ENCODE measurements around the gene CEPT1.

The CEPT1 gene

DNA sequence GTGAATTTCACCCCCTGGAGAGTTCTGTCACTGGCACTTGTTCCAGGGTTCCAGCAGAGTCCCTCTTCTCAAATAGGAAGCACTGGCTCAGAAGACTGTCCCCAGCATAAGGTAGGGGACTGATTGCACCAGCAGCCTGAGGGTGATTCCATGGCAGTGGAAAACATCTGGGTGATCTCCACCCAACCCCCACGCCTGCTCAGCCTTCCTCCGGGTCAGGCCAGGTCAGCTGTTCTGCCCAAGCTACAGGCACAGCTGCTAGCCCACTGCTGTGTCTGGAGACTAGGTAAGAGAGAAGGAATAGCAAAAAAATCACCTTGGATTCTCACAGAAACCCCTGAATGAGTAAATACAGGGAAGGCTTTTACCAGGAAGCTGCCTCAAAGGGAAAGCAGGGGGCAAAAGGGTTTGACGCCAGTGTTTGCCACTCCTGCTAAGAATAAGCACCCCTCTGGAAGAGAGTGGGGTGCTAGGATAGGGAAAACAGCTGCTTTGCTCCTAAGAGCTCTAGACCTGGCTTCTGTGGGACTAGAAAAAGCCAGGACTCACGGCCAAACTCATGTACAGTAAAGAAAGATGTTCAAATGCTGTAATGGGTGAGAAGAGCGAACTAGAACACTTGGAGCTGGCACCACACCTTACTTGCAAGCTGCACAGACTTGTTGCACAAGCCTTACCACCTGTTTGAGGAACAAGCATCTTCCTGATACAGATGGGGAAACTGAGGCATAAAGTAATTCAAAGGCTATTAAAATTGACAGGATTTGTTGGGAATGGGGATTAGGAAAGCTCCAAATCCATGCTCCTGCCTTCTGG lies 61.5 kb downstream of the CEPT1 start:
- H3K4me3 ChIP-seq (ENCODE audit: low read length): no peak overlapping the region
- no peaks in the 10 kb centered on the region for H3K9me3 ChIP-seq (ENCODE audit: control insufficient read depth, insufficient read depth, low read length)

DNA sequence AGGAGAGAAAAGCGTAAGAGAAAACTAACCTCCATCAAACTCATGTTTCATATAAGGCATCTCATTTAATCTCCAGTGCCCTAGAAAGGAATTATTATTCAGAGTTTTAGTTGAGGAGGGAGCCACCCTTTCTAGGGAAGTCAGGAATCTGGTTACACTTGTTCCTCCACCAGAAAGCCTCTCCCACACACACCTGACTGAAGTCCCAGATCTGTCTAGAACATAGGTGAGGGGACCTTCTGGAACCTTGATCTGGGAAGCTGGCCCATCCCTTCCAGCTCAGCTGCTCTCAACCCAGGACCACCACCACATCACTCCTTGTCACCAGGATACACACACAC lies 62.3 kb downstream of the CEPT1 start:
- Histone ChIP-seq H3K36me3 (ENCODE audit: control insufficient read depth, insufficient read depth, low read length) (no peaks in the 10 kb centered on the region), H3K27me3 (ENCODE audit: control insufficient read depth, insufficient read depth, low read length) (no peaks in the 10 kb centered on the region), H3K4me1 (ENCODE audit: control insufficient read depth, insufficient read depth, low read length) (no peaks in the 10 kb centered on the region; the same call in 1 of the 2 replicates), H3K27ac (ENCODE audit: low read length) (no peak overlapping the region), H3K9me3 (ENCODE audit: control insufficient read depth, insufficient read depth, low read length) (no peaks in the 10 kb centered on the region), H3K4me3 (ENCODE audit: low read length) (no peak overlapping the region)
- WGBS (ENCODE audit: insufficient coverage, insufficient read length): no CpG with 5 or more reads among the region's 1 CpG
- no peak for DNase-seq (ENCODE audit: low read depth, low spot score)

More for the DNA sequence above, 61.5 kb downstream of the CEPT1 start:
- WGBS (ENCODE audit: insufficient coverage, insufficient read length): no CpG with 5 or more reads among the region's 5 CpGs
- H3K4me1 ChIP-seq (ENCODE audit: control insufficient read depth, insufficient read depth, low read length): no peaks in the 10 kb centered on the region; the same call in 1 of the 2 replicates
- DNase-seq (ENCODE audit: low read depth, low spot score): no peak
- no peaks in the 10 kb centered on the region for H3K27me3 ChIP-seq (ENCODE audit: control insufficient read depth, insufficient read depth, low read length)
- H3K27ac ChIP-seq (ENCODE audit: low read length): no peak overlapping the region
- H3K36me3 ChIP-seq (ENCODE audit: control insufficient read depth, insufficient read depth, low read length): no peaks in the 10 kb centered on the region

DNA sequence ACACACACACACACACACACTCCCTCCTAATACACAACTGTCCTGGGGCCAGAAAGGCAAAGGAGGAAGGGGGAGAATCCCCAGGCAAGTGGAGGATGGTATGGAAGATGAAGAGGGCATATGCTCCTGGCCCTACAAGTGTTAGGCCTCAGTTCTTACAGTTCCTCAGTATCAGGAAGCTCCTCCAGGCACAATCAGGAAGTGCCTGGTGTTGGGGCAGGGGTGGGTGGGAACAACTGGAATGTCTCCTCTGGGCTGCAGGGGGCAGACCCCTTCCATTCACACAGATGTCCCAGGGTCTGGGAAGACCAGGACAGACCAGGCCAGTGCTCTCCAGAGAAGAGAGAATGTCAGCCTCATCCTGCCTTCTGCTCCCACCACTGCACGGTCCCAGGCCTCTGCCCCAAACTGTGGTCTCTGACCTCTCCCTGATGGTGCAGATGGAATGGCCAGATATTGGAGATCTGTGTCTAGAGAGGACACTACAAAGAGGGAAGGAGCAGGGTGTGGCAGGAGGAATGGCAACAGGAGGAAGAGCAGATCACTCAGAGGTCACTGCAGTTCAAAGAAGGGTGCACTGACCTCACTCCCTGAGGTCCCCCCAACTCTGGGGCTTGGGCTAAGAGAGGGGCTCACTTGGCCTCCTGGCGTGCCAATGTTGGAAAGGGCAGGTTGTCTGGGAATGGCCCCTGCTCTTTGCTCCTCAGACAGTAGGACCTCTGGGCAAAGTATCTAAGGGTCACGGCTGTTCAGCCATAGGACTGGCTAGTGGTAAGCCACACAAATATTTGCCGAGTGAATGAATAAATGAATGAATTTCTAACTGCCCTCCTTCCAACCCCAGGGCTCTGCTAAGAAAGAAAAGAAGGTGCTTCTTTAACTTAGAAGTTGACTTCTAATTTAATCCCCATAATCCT lies 62.9 kb downstream of the CEPT1 start:
- H3K27ac ChIP-seq (ENCODE audit: low read length): no peak overlapping the region
- H3K27me3 ChIP-seq (ENCODE audit: control insufficient read depth, insufficient read depth, low read length): no peaks in the 10 kb centered on the region
- H3K4me3 ChIP-seq (ENCODE audit: low read length): no peak overlapping the region
- H3K4me1 ChIP-seq (ENCODE audit: control insufficient read depth, insufficient read depth, low read length): no peaks in the 10 kb centered on the region
- DNase-seq (ENCODE audit: low read depth, low spot score): no peak
- H3K9me3 ChIP-seq (ENCODE audit: control insufficient read depth, insufficient read depth, low read length): no peaks in the 10 kb centered on the region
- no CpG with 5 or more reads among the region's 4 CpGs for WGBS (ENCODE audit: insufficient coverage, insufficient read length)
- H3K36me3 ChIP-seq (ENCODE audit: control insufficient read depth, insufficient read depth, low read length): no peaks in the 10 kb centered on the region

DNA sequence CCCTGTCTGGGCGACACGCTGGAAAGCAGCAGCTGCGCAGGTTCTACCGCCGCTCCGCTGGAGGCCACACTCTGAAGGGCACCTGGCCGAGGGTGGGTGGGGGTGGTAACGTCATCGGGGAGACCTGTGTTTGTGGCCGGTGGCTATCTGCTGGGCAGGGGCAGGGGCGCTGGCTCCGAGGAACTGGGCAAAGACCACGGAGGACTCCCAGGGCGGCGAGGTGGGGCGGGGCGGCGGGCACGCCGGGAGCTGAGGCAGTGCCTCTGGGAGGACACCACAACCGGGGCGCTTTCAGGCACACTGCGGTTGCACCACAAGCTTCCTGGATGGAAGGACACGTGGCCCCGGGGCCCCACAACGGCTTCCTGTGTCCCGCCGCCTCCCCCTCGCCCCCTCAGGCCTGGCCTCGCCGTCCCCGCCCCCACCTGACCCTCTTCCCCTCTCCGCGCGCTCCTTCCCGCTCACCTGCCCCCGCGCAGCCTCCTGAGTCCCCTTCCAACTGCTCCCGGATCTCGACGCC lies 63.7 kb downstream of the CEPT1 start:
- Histone ChIP-seq H3K4me1 (ENCODE audit: control insufficient read depth, insufficient read depth, low read length) (no peaks in the 10 kb centered on the region), H3K4me3 (ENCODE audit: low read length) (no peak overlapping the region), H3K27ac (ENCODE audit: low read length) (no peak overlapping the region), H3K9me3 (ENCODE audit: control insufficient read depth, insufficient read depth, low read length) (no peaks in the 10 kb centered on the region), H3K27me3 (ENCODE audit: control insufficient read depth, insufficient read depth, low read length) (no peaks in the 10 kb centered on the region), H3K36me3 (ENCODE audit: control insufficient read depth, insufficient read depth, low read length) (no peaks in the 10 kb centered on the region)
- WGBS (ENCODE audit: insufficient coverage, insufficient read length): no CpG with 5 or more reads among the region's 41 CpGs
- DNase-seq (ENCODE audit: low read depth, low spot score): no peak

DNA sequence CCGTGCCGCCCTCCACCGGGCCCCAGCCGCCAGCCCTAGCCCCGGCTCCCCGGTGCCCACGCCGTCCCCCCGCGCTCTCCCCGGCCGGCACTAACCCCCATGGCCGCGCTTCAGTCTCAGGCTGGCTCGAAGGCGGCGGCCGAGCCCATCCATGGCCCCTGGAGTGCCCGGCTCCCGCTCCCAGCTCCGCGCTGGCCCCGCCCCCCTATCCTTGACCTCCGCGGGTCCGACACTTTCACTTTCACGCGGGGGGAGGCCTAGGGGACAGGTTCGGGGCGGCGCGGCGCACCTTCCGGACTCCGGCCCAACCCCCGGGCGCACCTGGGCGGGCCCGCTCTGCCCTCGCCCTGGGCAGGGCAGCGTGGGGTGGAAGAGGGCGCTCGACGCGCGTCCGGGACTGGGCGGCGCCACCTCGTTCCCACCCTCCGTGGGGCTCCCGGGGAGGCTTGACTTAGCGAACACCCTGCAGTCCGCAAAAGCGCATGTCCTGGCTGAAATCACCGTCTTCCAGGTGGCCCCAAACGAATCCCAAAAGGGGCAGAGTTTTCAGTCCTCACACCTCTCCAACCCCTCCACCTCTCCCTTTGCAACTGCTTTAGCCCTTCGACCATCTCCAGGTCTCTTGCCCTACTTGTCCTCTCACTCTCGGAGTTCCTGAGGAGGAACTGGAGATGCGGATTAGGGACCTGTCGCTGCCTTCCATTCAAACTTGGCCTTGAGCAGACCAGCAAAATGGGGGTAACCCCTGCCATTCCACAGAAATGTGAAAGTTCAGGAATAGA lies 64.4 kb downstream of the CEPT1 start:
- H3K4me3 ChIP-seq (ENCODE audit: low read length): no peak overlapping the region
- H3K9me3 ChIP-seq (ENCODE audit: control insufficient read depth, insufficient read depth, low read length): no peaks in the 10 kb centered on the region
- no CpG with 5 or more reads among the region's 61 CpGs for WGBS (ENCODE audit: insufficient coverage, insufficient read length)
- no peak for DNase-seq (ENCODE audit: low read depth, low spot score)
- no peak overlapping the region for H3K27ac ChIP-seq (ENCODE audit: low read length)
- H3K36me3 ChIP-seq (ENCODE audit: control insufficient read depth, insufficient read depth, low read length): no peaks in the 10 kb centered on the region
- H3K27me3 ChIP-seq (ENCODE audit: control insufficient read depth, insufficient read depth, low read length): no peaks in the 10 kb centered on the region
- no peaks in the 10 kb centered on the region for H3K4me1 ChIP-seq (ENCODE audit: control insufficient read depth, insufficient read depth, low read length)

DNA sequence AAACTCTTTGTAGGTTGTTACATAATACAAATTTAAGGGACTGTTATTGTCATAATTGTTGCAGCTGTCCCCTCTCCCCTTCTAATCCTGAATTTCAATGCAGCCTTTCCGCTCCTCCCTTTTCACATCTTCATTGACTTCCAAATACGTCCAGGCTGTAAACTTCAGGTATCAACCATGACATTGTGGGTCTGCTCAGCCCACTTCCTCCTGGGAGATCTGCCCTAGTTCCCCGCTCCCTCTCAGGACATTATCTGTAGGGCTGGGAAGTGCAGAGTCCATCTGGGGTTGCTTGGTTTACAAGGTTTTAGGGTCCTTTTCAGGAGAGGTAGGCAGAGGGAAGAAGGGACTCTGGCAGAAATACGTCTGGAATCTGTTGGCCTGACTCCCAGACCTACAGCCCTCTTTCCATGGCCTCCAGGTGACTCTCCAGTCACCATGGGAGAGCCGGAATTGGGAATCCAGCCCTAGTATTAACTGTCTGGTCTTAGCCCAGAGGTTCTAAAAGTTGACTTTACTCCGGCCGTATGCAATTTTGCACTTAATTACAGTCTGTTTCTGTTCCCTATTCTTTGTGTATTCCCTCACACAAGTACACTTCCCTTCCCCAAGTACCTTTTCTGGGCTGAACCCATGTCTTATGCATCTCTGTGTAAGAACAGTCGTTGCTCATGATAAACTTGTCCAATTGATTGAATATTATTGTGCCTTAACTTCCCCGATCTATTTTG lies 65.1 kb downstream of the CEPT1 start:
- no peak overlapping the region for H3K4me3 ChIP-seq (ENCODE audit: low read length)
- H3K27me3 ChIP-seq (ENCODE audit: control insufficient read depth, insufficient read depth, low read length): no peaks in the 10 kb centered on the region
- no peaks in the 10 kb centered on the region for H3K9me3 ChIP-seq (ENCODE audit: control insufficient read depth, insufficient read depth, low read length)
- H3K4me1 ChIP-seq (ENCODE audit: control insufficient read depth, insufficient read depth, low read length): no peaks in the 10 kb centered on the region
- WGBS (ENCODE audit: insufficient coverage, insufficient read length): no CpG with 5 or more reads among the region's 9 CpGs
- no peak overlapping the region for H3K27ac ChIP-seq (ENCODE audit: low read length)
- no peak for DNase-seq (ENCODE audit: low read depth, low spot score)
- H3K36me3 ChIP-seq (ENCODE audit: control insufficient read depth, insufficient read depth, low read length): no peaks in the 10 kb centered on the region

DNA sequence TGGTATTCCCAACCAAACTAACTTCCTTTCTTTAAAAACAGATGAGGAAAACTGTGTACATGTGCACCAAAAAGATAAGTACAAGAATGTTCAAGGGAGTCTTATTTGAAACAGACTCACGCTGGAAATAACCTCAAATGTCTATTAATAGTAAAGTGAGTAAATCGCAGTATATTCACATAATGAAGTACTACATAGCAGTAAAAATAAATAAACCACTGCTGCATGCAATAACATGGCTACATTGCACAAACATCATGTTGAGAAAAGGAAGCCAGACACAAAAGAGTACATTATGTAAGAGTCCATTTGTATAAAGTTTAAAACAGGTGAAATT lies 65.7 kb downstream of the CEPT1 start:
- no peak for DNase-seq (ENCODE audit: low read depth, low spot score)
- Histone ChIP-seq H3K4me3 (ENCODE audit: low read length) (no peak overlapping the region), H3K9me3 (ENCODE audit: control insufficient read depth, insufficient read depth, low read length) (no peaks in the 10 kb centered on the region), H3K27me3 (ENCODE audit: control insufficient read depth, insufficient read depth, low read length) (no peaks in the 10 kb centered on the region), H3K27ac (ENCODE audit: low read length) (no peak overlapping the region), H3K4me1 (ENCODE audit: control insufficient read depth, insufficient read depth, low read length) (no peaks in the 10 kb centered on the region), H3K36me3 (ENCODE audit: control insufficient read depth, insufficient read depth, low read length) (no peaks in the 10 kb centered on the region)
- WGBS (ENCODE audit: insufficient coverage, insufficient read length): no CpG with 5 or more reads among the region's 2 CpGs

DNA sequence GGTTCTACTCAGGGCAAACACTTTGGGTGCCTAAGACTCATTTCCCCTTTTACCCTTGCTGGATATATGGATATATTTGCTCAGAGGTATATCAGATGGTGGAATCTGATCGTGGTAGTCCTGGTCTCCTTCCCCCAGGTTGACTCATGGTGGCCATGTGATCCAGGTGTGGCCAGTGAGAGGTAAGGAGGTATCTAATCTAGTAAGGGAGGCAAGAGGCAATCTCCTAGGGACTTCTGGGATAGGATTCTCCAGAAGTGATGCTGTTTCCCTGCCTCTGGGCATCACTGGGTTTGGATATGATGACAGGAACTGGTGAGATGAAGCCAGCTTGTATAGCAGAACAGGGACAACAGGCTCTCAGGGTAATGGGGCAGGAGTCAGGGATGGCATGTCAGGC lies 68.9 kb downstream of the CEPT1 start:
- Histone ChIP-seq H3K4me3 (ENCODE audit: low read length) (no peak overlapping the region), H3K4me1 (ENCODE audit: control insufficient read depth, insufficient read depth, low read length) (no peaks in the 10 kb centered on the region), H3K27ac (ENCODE audit: low read length) (no peak overlapping the region), H3K27me3 (ENCODE audit: control insufficient read depth, insufficient read depth, low read length) (no peaks in the 10 kb centered on the region), H3K36me3 (ENCODE audit: control insufficient read depth, insufficient read depth, low read length) (no peaks in the 10 kb centered on the region), H3K9me3 (ENCODE audit: control insufficient read depth, insufficient read depth, low read length) (no peaks in the 10 kb centered on the region)
- no peak for DNase-seq (ENCODE audit: low read depth, low spot score)
- no CpG with 5 or more reads among the region's 1 CpG for WGBS (ENCODE audit: insufficient coverage, insufficient read length)

DNA sequence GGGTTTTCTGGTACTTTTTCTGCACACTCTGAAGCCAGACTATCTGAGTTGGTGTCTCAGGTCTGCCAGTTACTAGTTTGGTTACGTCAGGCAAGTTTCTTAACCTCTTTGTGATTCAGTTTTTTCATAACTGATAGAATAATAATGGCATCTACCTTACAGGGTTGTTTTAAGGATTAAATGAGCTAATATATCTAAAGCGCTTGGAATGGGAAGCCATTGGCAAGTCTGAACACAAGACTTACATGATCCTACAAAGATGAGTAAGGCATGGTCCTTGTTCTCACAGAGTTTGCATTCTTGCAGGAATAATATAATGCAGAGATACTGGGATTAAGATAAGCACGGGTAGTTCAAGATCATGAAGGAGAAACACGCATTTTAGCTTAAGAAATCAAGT lies 69.6 kb downstream of the CEPT1 start:
- Histone ChIP-seq H3K4me1 (ENCODE audit: control insufficient read depth, insufficient read depth, low read length) (no peaks in the 10 kb centered on the region), H3K27ac (ENCODE audit: low read length) (no peak overlapping the region)
- WGBS (ENCODE audit: insufficient coverage, insufficient read length): no CpG with 5 or more reads among the region's 4 CpGs

More for the DNA sequence above, 69.6 kb downstream of the CEPT1 start:
- no peaks in the 10 kb centered on the region for H3K9me3 ChIP-seq (ENCODE audit: control insufficient read depth, insufficient read depth, low read length)
- no peaks in the 10 kb centered on the region for H3K27me3 ChIP-seq (ENCODE audit: control insufficient read depth, insufficient read depth, low read length)
- no peak for DNase-seq (ENCODE audit: low read depth, low spot score)
- no peaks in the 10 kb centered on the region for H3K36me3 ChIP-seq (ENCODE audit: control insufficient read depth, insufficient read depth, low read length)
- H3K4me3 ChIP-seq (ENCODE audit: low read length): no peak overlapping the region

Data from iPS DF 6.9 (cell line).